ENCODE data around the gene ZC3H10. TPM values are rescaled to one million over a fixed set of nuclear protein-coding genes. Genes with fewer than 3 reads are reported as not detected.

ZC3H10 gene
- total and polyA plus RNA-seq, 2 donors (not counting 3 experiments of a cell fraction or from before 2014, with no cell fraction given), result 2.6 to 10.1 TPM

GRCh38 chr12:56099787-56100186, 18.3 kb upstream of the ZC3H10 start:
- no peak for FAIRE-seq
- no peaks in the 10 kb centered on the region for H4K20me1 ChIP-seq (replicated peaks; ENCODE audit: control insufficient read depth, extremely low read depth, insufficient read depth, low read length)

More at GRCh38 chr12:56099787-56100186, 18.3 kb upstream of the ZC3H10 start:
- no peak for TF ChIP-seq POLR2AphosphoS5 (IDR thresholded peaks at IDR 0.05; ENCODE audit: insufficient read depth, low read depth, low read length)
- TF ChIP-seq CTCF (IDR thresholded peaks at IDR 0.05; ENCODE audit: extremely low read depth in 1 of 2, insufficient read depth in 1 of 2, low read depth in 1 of 2, low read length in 2 of 2), result no peak
- TF ChIP-seq MAX (IDR thresholded peaks at IDR 0.05; ENCODE audit: insufficient read depth, insufficient read length), result no peak
- TF ChIP-seq MYC (IDR thresholded peaks at IDR 0.05; ENCODE audit: low read depth, low read length), result no peak
- H3K27ac ChIP-seq (ENCODE audit: insufficient read depth, low read depth, low read length), result no peak overlapping the region
- ChIA-PET CTCF (interaction anchor here (0.7 to 1.1 kb wide), 3 partner anchors 14 to 21 kb away, joined by 3 to 4 read pairs (median 3); no protein-coding TSS in a partner anchor), POLR2A (no interaction called here)
- no peak for DNase-seq (ENCODE audit: low read depth, low spot score)
- intact Hi-C loops (cut with micrococcal nuclease) (no loop called here), dilution Hi-C loops (cut with MboI; ENCODE audit: extremely low pct_ligation_motif_present, low sequenced_read_pairs) (no loop called here)
- H3K4me1 ChIP-seq (ENCODE audit: control insufficient read depth, extremely low read depth, insufficient read depth, low read length), result peaks cover 30% of the 10 kb centered on the region
- H3K4me2 ChIP-seq (ENCODE audit: insufficient read depth, low read length), result no peak overlapping the region
- H3K9me1 ChIP-seq (replicated peaks; ENCODE audit: control insufficient read depth, extremely low read depth, insufficient read depth, low read length), result no peaks in the 10 kb centered on the region
- no peaks in the 10 kb centered on the region for H3K36me3 ChIP-seq (ENCODE audit: control insufficient read depth in 2 of 2, extremely low read depth in 1 of 2, insufficient read depth in 2 of 2, low read length in 2 of 2)
- H3K9me3 ChIP-seq (replicated peaks; ENCODE audit: control insufficient read depth, insufficient read depth, low read length), result no peaks in the 10 kb centered on the region
- no peak overlapping the region for H3K9ac ChIP-seq (replicated peaks; ENCODE audit: extremely low read depth, insufficient read depth, low read length)
- peaks cover 4% of the 10 kb centered on the region for H3K79me2 ChIP-seq (ENCODE audit: control insufficient read depth, insufficient read depth, low read length)
- no peak overlapping the region for H3K4me3 ChIP-seq (replicated peaks in 1 of 3; ENCODE audit: insufficient read depth in 1 of 3, low read depth in 1 of 3, low read length in 3 of 3)
- no TSS peak for BruUV-seq (replicated peaks)
- no peak overlapping the region for H2AFZ ChIP-seq (ENCODE audit: low read depth, low read length)
- H3K27me3 ChIP-seq (ENCODE audit: control insufficient read depth in 2 of 2, insufficient read depth in 2 of 2, low read length in 2 of 2), result peaks cover 15 to 19% of the 10 kb centered on the region in 2 experiments

Measured in endothelial cell of umbilical vein (primary cell).